WTC11 (cell line): ENCODE data around the gene TEX261. TPM values are rescaled to one million over a fixed set of nuclear protein-coding genes. Genes with fewer than 3 reads are reported as not detected.

Source experiments
- ATAC-seq: fragments of 200-7000 bp; cut with Tn5 transposase; 2 replicates; pipeline ENCODE4 v1.10.0; 2021; ENCODE audit warnings: mild to moderate bottlenecking, moderate library complexity
- CTCF ChIA-PET: fragments of 300-600 bp; sonication (Branson Sonifier 250); formaldehyde crosslinking; loops from one replicate; lab custom pipeline; 2021; ENCODE audit warnings: antibody characterized with exemption; lab: Charles Lee
- POLR2A ChIA-PET: fragments of 350-600 bp; sonication (Branson Sonifier 250); formaldehyde crosslinking; loops from one replicate; lab custom pipeline; 2021; ENCODE audit warnings: antibody characterized with exemption; lab: Charles Lee
- DNase-seq: peaks from one replicate; pipeline ENCODE4 v3.0.0; 2021; ENCODE audit warnings: low spot score
- H3K27ac Mint-ChIP-seq: 2 replicates; pipeline ENCODE4 v1.8.0; 2021; ENCODE audit warnings: mixed read lengths
- H3K27me3 Mint-ChIP-seq: 2 replicates; pipeline ENCODE4 v1.8.0; 2021; ENCODE audit warnings: low read depth, mild to moderate bottlenecking, moderate library complexity, mixed read lengths
- H3K36me3 Mint-ChIP-seq: 2 replicates; pipeline ENCODE4 v1.8.0; 2021; ENCODE audit warnings: mixed read lengths
- H3K4me1 Mint-ChIP-seq: 2 replicates; pipeline ENCODE4 v1.8.0; 2022; ENCODE audit warnings: mixed read lengths
- H3K4me3 Mint-ChIP-seq: 2 replicates; pipeline ENCODE4 v1.8.0; 2021; ENCODE audit warnings: mild to moderate bottlenecking, moderate library complexity, mixed read lengths
- H3K9me3 Mint-ChIP-seq: 2 replicates; pipeline ENCODE4 v1.8.0; 2021; ENCODE audit warnings: mixed read lengths
- ARID4B ChIP-seq: sonication (generic); formaldehyde crosslinking; IDR thresholded peaks from 2 replicates; pipeline ENCODE4 v1.8.0; 2023; ENCODE audit warnings: missing genetic modification reagents, mild to moderate bottlenecking, borderline replicate concordance
- ATF1 ChIP-seq: sonication (generic); formaldehyde crosslinking; IDR thresholded peaks from 2 replicates; pipeline ENCODE4 v1.8.1; 2023; ENCODE audit warnings: mild to moderate bottlenecking, moderate library complexity, missing genetic modification reagents
- CBFB ChIP-seq: sonication (generic); formaldehyde crosslinking; IDR thresholded peaks from 2 replicates; pipeline ENCODE4 v1.8.1; 2022; ENCODE audit warnings: mild to moderate bottlenecking, low read depth, missing genetic modification reagents
- CREB1 ChIP-seq: sonication (generic); formaldehyde crosslinking; IDR thresholded peaks from 2 replicates; pipeline ENCODE4 v1.8.0; 2023; ENCODE audit warnings: mild to moderate bottlenecking, missing genetic modification reagents
- CTCF ChIP-seq: fragments of 200-600 bp; IDR thresholded peaks from 2 replicates; pipeline ENCODE4 v1.8.0; 2022; ENCODE audit warnings: antibody characterized with exemption
- E2F1 ChIP-seq: sonication (generic); formaldehyde crosslinking; IDR thresholded peaks from 2 replicates; pipeline ENCODE4 v1.8.0; 2022; ENCODE audit warnings: mild to moderate bottlenecking, missing genetic modification reagents
- ESRRA ChIP-seq: sonication (generic); formaldehyde crosslinking; IDR thresholded peaks from 2 replicates; pipeline ENCODE4 v1.8.1; 2022; ENCODE audit warnings: mild to moderate bottlenecking, missing genetic modification reagents, borderline replicate concordance
- GABPB1 ChIP-seq: sonication (generic); formaldehyde crosslinking; IDR thresholded peaks from 2 replicates; pipeline ENCODE4 v1.8.1; 2023; ENCODE audit warnings: mild to moderate bottlenecking, missing genetic modification reagents
- SP1 ChIP-seq: sonication (generic); formaldehyde crosslinking; conservative IDR thresholded peaks from 2 replicates; pipeline ENCODE4 v1.8.1; 2022; ENCODE audit warnings: missing genetic modification reagents
- TCF7 ChIP-seq: sonication (generic); formaldehyde crosslinking; IDR thresholded peaks from 2 replicates; pipeline ENCODE4 v1.8.0; 2022; ENCODE audit warnings: mild to moderate bottlenecking, low read depth, missing genetic modification reagents, moderate library complexity
- TEAD4 ChIP-seq: sonication (generic); formaldehyde crosslinking; IDR thresholded peaks from 2 replicates; pipeline ENCODE4 v1.8.0; 2022; ENCODE audit warnings: mild to moderate bottlenecking, missing genetic modification reagents
- TP53 ChIP-seq: sonication (generic); formaldehyde crosslinking; IDR thresholded peaks from 2 replicates; pipeline ENCODE4 v1.8.1; 2023; ENCODE audit warnings: mild to moderate bottlenecking, missing genetic modification reagents
- USF1 ChIP-seq: sonication (generic); formaldehyde crosslinking; IDR thresholded peaks from 2 replicates; pipeline ENCODE4 v1.8.0; 2022; ENCODE audit warnings: mild to moderate bottlenecking, missing genetic modification reagents
- ZNF138 ChIP-seq: sonication (generic); formaldehyde crosslinking; conservative IDR thresholded peaks from 2 replicates; pipeline ENCODE4 v1.8.1; 2022; ENCODE audit warnings: mild to moderate bottlenecking, moderate library complexity, missing genetic modification reagents
- ZNF281 ChIP-seq: sonication (generic); formaldehyde crosslinking; IDR thresholded peaks from 2 replicates; pipeline ENCODE4 v1.8.0; 2023; ENCODE audit warnings: mild to moderate bottlenecking, missing genetic modification reagents
- ZNF396 ChIP-seq: fragments of 250-450 bp; sonication (Bioruptor Pico); IDR thresholded peaks from 2 replicates; pipeline ENCODE4 v1.8.0; 2021; ENCODE audit warnings: mild to moderate bottlenecking, moderate library complexity, borderline replicate concordance
- ZNF423 ChIP-seq: fragments of 250-450 bp; sonication (Bioruptor Pico); IDR thresholded peaks from 2 replicates; pipeline ENCODE4 v2.1.2; 2022; ENCODE audit warnings: mild to moderate bottlenecking, moderate library complexity
- ZNF532 ChIP-seq: fragments of 250-450 bp; sonication (Bioruptor Pico); IDR thresholded peaks from 2 replicates; pipeline ENCODE4 v1.9.0; 2021; ENCODE audit warnings: mild to moderate bottlenecking, borderline replicate concordance
- ZNF671 ChIP-seq: fragments of 250-450 bp; sonication (Bioruptor Pico); IDR thresholded peaks from 2 replicates; pipeline ENCODE4 v1.8.0; 2021; ENCODE audit warnings: mild to moderate bottlenecking
- total RNA-seq: library from RNA; stranded (reverse); gene quantifications from 3 replicates; pipeline ENCODE4 v1.2.3, GENCODE V29; 2021

Gene TEX261
- total RNA-seq, 1 experiment from 2014 or later: 18.3 TPM

GRCh38 chr2:70992945-70993853 is 1.5 kb downstream of the TEX261 start:
- Mint-ChIP-seq H3K36me3 (peaks cover 8% of the 10 kb centered on the region), H3K27ac (no peak overlapping the region), H3K27me3 (peaks cover 15% of the 10 kb centered on the region), H3K9me3 (no peaks in the 10 kb centered on the region), H3K4me3 (peak overlapping the region; percentile 89), H3K4me1 (peaks cover 17% of the 10 kb centered on the region)
- DNase-seq: no peak
- POLR2A ChIA-PET: no interaction called here
- TF ChIP-seq ARID4B (CRISPR knock-in tag) (0 out of 2 replicates have a peak, but pooled peaks have one; percentile 10), CTCF (no peak), ZNF138 (CRISPR knock-in tag) (no peak), USF1 (CRISPR knock-in tag) (no peak)
- CTCF ChIA-PET: no interaction called here
- ATAC-seq: no peak

- Mint-ChIP-seq H3K36me3 (peaks cover 8% of the 10 kb centered on the region), H3K4me1 (peaks cover 17% of the 10 kb centered on the region), H3K27ac (no peak overlapping the region; the same call in 1 of the 2 replicates), H3K9me3 (no peaks in the 10 kb centered on the region), H3K27me3 (peaks cover 5% of the 10 kb centered on the region; the same call in 1 of the 2 replicates), H3K4me3 (no peak overlapping the region)
- DNase-seq (no peak), ATAC-seq (no peak)
- CTCF ChIA-PET: interaction anchor here (0.8 to 1.7 kb wide), 2 partner anchors 8 to 10 kb away, joined by 3 to 6 read pairs; no protein-coding TSS in a partner anchor
- POLR2A ChIA-PET: no interaction called here
- TF ChIP-seq TEAD4 (CRISPR knock-in tag) (no peak), ZNF281 (CRISPR knock-in tag) (no peak), CBFB (CRISPR knock-in tag) (no peak), ATF1 (CRISPR knock-in tag) (no peak), ZNF532 (CRISPR knock-in tag) (no peak), E2F1 (no peak), TCF7 (no peak), TP53 (no peak), ZNF396 (CRISPR knock-in tag) (no peak), CREB1 (CRISPR knock-in tag) (no peak), ESRRA (CRISPR knock-in tag) (no peak), GABPB1 (no peak), ZNF671 (no peak), SP1 (no peak), ZNF423 (CRISPR knock-in tag) (no peak)
These were observed 2.9 kb downstream of the TEX261 start for GRCh38 chr2:70991742-70992141.
